ENCODE results near the gene B3GNT2. TPM values are rescaled to one million over a fixed set of nuclear protein-coding genes. Genes with fewer than 3 reads are reported as not detected.

Gene B3GNT2
- total and polyA plus RNA-seq, 7 donors = 2.3 to 3.2 (median 2.9) TPM

- Histone ChIP-seq H3K36me3 (ENCODE audit: insufficient read depth in 1 of 2, low read depth in 1 of 2) (no peaks in the 10 kb centered on the region), H3K4me3 (no peak overlapping the region), H3K4me1 (no peaks in the 10 kb centered on the region), H3K27me3 (ENCODE audit: insufficient read depth in 3 of 3, low read length in 2 of 3) (no peaks in the 10 kb centered on the region), H3K9me3 (no peaks in the 10 kb centered on the region), H3K27ac (no peak overlapping the region)
- no peak for ATAC-seq
- TF ChIP-seq CTCF (IDR thresholded peaks at IDR 0.05) = no peak
- intact Hi-C loops (cut with DNase I) = no loop called here
- DNase-seq = no peak
Measured at GRCh38 chr2:62176801-62177200, 19.1 kb upstream of the B3GNT2 start.

- TF ChIP-seq CTCF (IDR thresholded peaks at IDR 0.05) = no peak
- H3K4me3 ChIP-seq = no peak overlapping the region
- WGBS, 3 donors = 97% methylated on average over 4 of the region's 4 CpGs
- ATAC-seq = no peak
- H3K27ac ChIP-seq = no peak overlapping the region
- H3K27me3 ChIP-seq (ENCODE audit: insufficient read depth in 3 of 3, low read length in 2 of 3) = no peaks in the 10 kb centered on the region
- no peaks in the 10 kb centered on the region for H3K4me1 ChIP-seq
- H3K9me3 ChIP-seq = no peaks in the 10 kb centered on the region
- H3K36me3 ChIP-seq (ENCODE audit: insufficient read depth in 1 of 2, low read depth in 1 of 2) = no peaks in the 10 kb centered on the region
- DNase-seq = no peak
- intact Hi-C loops (cut with DNase I) = no loop called here
Measured at GRCh38 chr2:62177392-62178049, 18.4 kb upstream of the B3GNT2 start.

- no peak for DNase-seq
- intact Hi-C loops (cut with DNase I) = no loop called here
Measured at GRCh38 chr2:62178741-62179271, 17.1 kb upstream of the B3GNT2 start.

GRCh38 chr2:62180975-62181374 lies 14.9 kb upstream of the B3GNT2 start:
- TF ChIP-seq CTCF (IDR thresholded peaks at IDR 0.05) = no peak
- ATAC-seq (no peak), DNase-seq (no peak)
- H3K36me3 ChIP-seq (ENCODE audit: insufficient read depth in 1 of 2, low read depth in 1 of 2) = no peaks in the 10 kb centered on the region
- intact Hi-C loops (cut with DNase I) = no loop called here
- H3K4me1 ChIP-seq = no peaks in the 10 kb centered on the region
- no peaks in the 10 kb centered on the region for H3K9me3 ChIP-seq
- no peak overlapping the region for H3K4me3 ChIP-seq
- no peak overlapping the region for H3K27ac ChIP-seq
- WGBS, 3 donors = 74 to 89% (median 78%) methylated on average over 4 of the region's 4 CpGs
- H3K27me3 ChIP-seq (ENCODE audit: insufficient read depth in 3 of 3, low read length in 2 of 3) = no peaks in the 10 kb centered on the region

More at GRCh38 chr2:62178741-62179271, 17.1 kb upstream of the B3GNT2 start:
- Histone ChIP-seq H3K9me3 (no peaks in the 10 kb centered on the region), H3K27ac (no peak overlapping the region), H3K4me3 (no peak overlapping the region), H3K36me3 (ENCODE audit: insufficient read depth in 1 of 2, low read depth in 1 of 2) (no peaks in the 10 kb centered on the region), H3K27me3 (ENCODE audit: insufficient read depth in 3 of 3, low read length in 2 of 3) (no peaks in the 10 kb centered on the region), H3K4me1 (no peaks in the 10 kb centered on the region)
- ATAC-seq = peak; percentile 47 to 76 (median 68)
- TF ChIP-seq CTCF (IDR thresholded peaks at IDR 0.05) = no peak
- 35 to 44% (median 41%) methylated on average over 5 of the region's 5 CpGs for WGBS, 3 donors

DNA sequence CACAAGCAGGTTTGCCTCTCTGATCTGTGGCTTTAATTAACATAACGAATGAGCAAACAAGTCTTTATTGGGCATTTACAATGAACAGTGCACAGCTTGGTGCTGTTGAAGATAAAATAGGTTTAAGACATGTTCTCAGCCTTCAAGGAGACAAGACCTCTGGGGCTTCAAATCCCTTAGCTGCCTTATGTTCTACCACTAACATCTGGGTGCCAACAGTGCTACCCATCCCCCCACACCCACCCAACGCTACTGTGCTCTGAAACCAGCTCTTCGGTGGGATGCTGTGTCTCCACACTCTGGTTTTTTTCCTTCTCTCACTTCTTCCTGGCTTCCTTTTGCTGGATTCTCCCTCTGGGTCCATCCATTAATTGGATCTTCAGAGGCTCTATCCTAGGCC lies 14.1 kb upstream of the B3GNT2 start:
- intact Hi-C loops (cut with DNase I) = no loop called here
- DNase-seq (no peak), ATAC-seq (no peak)
- no peaks in the 10 kb centered on the region for H3K27me3 ChIP-seq (ENCODE audit: insufficient read depth in 3 of 3, low read length in 2 of 3)
- H3K27ac ChIP-seq = no peak overlapping the region
- H3K4me1 ChIP-seq = peaks cover under 1% of the 10 kb centered on the region
- TF ChIP-seq CTCF (IDR thresholded peaks at IDR 0.05) = no peak
- H3K36me3 ChIP-seq (ENCODE audit: insufficient read depth in 1 of 2, low read depth in 1 of 2) = no peaks in the 10 kb centered on the region
- 82 to 92% (median 86%) methylated on average over 3 of the region's 3 CpGs for WGBS, 3 donors
- no peak overlapping the region for H3K4me3 ChIP-seq
- no peaks in the 10 kb centered on the region for H3K9me3 ChIP-seq
